ENCODE data around the gene COL27A1. TPM values are rescaled to one million over a fixed set of nuclear protein-coding genes. Genes with fewer than 3 reads are reported as not detected.

COL27A1 gene
- total and polyA plus RNA-seq, 2 donors, result 12.6 to 24.0 TPM

DNA sequence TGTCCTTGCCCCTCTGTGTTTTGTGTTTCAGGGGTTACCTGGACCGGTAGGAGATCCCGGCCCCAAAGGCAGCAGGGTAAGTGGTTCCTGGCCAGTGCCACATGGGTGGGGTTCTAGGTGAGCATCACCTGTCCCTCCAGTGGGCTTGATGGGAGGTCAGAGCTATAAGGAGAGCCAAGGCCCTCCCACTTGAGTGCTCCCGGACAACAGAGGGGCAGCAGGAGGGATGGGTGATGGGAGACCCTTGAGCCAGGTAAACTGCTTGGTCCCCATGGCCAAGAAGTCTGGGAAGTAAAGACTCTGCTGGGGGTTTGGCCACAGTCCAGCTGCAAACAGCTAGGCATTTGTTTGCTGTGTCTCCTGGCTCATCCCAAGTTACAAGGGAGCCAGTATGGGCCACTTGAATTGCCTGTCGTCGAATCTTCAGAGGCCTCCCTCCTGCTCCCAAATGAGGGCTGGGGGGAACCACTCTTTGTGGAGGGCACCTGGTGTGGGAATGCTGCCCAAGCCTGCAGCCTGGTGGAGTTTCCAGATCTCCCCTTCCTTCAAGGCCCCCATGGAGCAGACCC is 51.0 kb downstream of the COL27A1 start:
- Histone ChIP-seq H3K36me3 (ENCODE audit: control insufficient read depth in 2 of 2, insufficient read depth in 2 of 2, low read length in 1 of 2) (no peaks in the 10 kb centered on the region), H3K4me1 (ENCODE audit: control insufficient read depth in 2 of 2, insufficient read depth in 2 of 2, low read length in 2 of 2) (peaks cover 0 to 18% of the 10 kb centered on the region in 2 donors), H3K27ac (ENCODE audit: low read depth in 1 of 2, low read length in 1 of 2) (peak overlapping the region in 1 of 2 donors; percentile 38), H3K9me3 (ENCODE audit: control insufficient read depth in 2 of 2, insufficient read depth in 1 of 2, low read length in 1 of 2) (no peaks in the 10 kb centered on the region), H3K4me3 (ENCODE audit: low read length in 2 of 2) (no peak overlapping the region), H3K27me3 (ENCODE audit: control insufficient read depth in 2 of 2, insufficient read depth in 1 of 2, low read length in 1 of 2) (no peaks in the 10 kb centered on the region)
- no peak for DNase-seq (ENCODE audit: low read depth in 6 of 9, low spot score in 9 of 9)
- 95% methylated on average over 5 of the region's 5 CpGs for WGBS

DNA sequence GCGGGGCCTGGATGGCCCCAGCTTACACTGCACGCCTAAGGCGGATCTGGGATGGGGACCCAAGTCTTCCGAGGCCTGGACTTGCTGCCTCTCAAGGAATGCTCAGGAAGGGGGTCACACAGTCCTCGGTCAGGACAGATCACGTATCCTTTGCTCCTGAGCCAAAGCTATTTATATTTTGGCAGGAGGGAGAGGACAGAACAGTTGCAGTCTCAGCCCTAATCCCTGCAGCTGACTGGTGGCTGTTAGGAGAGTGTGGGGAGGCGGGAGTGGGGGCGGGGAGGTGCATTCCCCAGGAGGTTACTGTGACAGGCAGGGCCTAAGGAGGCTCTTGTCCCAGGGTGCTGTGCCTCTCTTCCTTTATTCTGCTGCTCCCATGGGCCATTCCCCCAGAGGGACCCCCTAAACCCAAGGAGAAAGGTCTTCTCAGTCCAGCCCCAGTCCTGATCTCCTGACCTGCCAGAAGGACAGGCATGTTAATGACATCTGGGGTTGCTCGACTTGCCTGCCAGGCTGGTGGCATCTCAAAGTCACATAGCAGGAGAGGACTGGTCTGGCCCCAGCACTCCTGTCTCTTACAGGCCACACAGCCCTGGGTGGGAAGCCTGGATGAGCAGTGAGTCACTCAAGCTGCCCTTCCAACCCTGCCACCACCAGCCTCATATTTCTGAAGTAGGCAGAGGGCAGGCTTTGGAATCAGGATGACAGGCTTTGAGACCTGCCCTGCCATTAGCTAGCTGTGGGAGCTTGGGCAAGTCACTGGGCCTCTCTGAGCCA is 51.9 kb downstream of the COL27A1 start:
- H3K9me3 ChIP-seq (ENCODE audit: control insufficient read depth in 2 of 2, insufficient read depth in 1 of 2, low read length in 1 of 2), result no peaks in the 10 kb centered on the region
- 88% methylated on average over 9 of the region's 9 CpGs for WGBS
- H3K4me1 ChIP-seq (ENCODE audit: control insufficient read depth in 2 of 2, insufficient read depth in 2 of 2, low read length in 2 of 2), result peaks cover 0 to 18% of the 10 kb centered on the region in 2 donors
- DNase-seq (ENCODE audit: low read depth in 6 of 9, low spot score in 9 of 9), result no peak
- no peaks in the 10 kb centered on the region for H3K27me3 ChIP-seq (ENCODE audit: control insufficient read depth in 2 of 2, insufficient read depth in 1 of 2, low read length in 1 of 2)
- no peaks in the 10 kb centered on the region for H3K36me3 ChIP-seq (ENCODE audit: control insufficient read depth in 2 of 2, insufficient read depth in 2 of 2, low read length in 1 of 2)
- no peak overlapping the region for H3K27ac ChIP-seq (ENCODE audit: low read depth in 1 of 2, low read length in 1 of 2)
- no peak overlapping the region for H3K4me3 ChIP-seq (ENCODE audit: low read length in 2 of 2)

DNA sequence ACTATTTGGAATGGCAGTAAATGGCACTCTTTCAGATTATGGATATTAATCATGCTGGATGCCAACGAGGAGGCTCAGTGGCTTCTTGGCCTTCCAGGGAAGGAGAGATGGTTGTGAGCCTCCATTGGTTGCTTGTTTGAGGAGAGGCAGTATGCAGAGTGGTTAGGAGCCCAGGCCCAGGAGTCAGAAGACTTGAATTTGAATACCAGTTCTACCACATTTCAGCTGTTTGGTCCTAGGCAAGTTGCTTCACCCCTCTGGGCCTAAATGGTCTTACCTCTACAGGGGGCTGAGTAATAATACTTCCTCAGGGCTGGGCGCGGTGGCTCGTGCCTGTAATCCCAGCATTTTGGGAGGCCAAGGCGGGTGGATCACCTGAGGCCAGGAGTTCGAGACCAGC is 52.5 kb downstream of the COL27A1 start:
- Histone ChIP-seq H3K27ac (ENCODE audit: low read depth in 1 of 2, low read length in 1 of 2) (no peak overlapping the region), H3K9me3 (ENCODE audit: control insufficient read depth in 2 of 2, insufficient read depth in 1 of 2, low read length in 1 of 2) (no peaks in the 10 kb centered on the region), H3K4me1 (ENCODE audit: control insufficient read depth in 2 of 2, insufficient read depth in 2 of 2, low read length in 2 of 2) (peaks cover 0 to 18% of the 10 kb centered on the region in 2 donors), H3K4me3 (ENCODE audit: low read length in 2 of 2) (no peak overlapping the region), H3K36me3 (ENCODE audit: control insufficient read depth in 2 of 2, insufficient read depth in 2 of 2, low read length in 1 of 2) (no peaks in the 10 kb centered on the region), H3K27me3 (ENCODE audit: control insufficient read depth in 2 of 2, insufficient read depth in 1 of 2, low read length in 1 of 2) (no peaks in the 10 kb centered on the region)
- 95% methylated on average over 6 of the region's 6 CpGs for WGBS
- no peak for DNase-seq (ENCODE audit: low read depth in 6 of 9, low spot score in 9 of 9)

DNA sequence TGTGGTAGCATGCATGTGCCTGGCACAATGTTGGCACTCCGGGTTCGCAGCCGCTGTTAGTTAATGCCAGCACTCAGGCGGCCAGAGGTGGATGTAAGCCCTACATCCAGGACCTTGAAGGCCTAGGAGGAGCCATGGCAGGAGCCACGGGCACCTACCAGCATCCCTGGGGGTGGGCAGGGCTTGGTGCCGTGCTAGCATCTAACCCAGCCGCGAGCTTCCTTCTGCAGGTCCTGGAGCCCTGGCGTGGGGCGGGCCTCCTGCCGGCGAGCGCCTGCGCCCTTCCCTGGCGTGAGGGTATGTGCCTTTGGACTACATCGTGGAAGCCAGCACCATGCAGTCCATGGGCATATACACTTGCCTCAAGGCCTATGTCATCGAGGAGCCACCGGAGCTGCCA is 53.8 kb downstream of the COL27A1 start:
- no peak for DNase-seq (ENCODE audit: low read depth in 6 of 9, low spot score in 9 of 9)
- Histone ChIP-seq H3K4me1 (ENCODE audit: control insufficient read depth in 2 of 2, insufficient read depth in 2 of 2, low read length in 2 of 2) (peaks cover 0 to 20% of the 10 kb centered on the region in 2 donors), H3K36me3 (ENCODE audit: control insufficient read depth in 2 of 2, insufficient read depth in 2 of 2, low read length in 1 of 2) (no peaks in the 10 kb centered on the region), H3K27ac (ENCODE audit: low read depth in 1 of 2, low read length in 1 of 2) (no peak overlapping the region), H3K4me3 (ENCODE audit: low read length in 2 of 2) (no peak overlapping the region), H3K9me3 (ENCODE audit: control insufficient read depth in 2 of 2, insufficient read depth in 1 of 2, low read length in 1 of 2) (no peaks in the 10 kb centered on the region), H3K27me3 (ENCODE audit: control insufficient read depth in 2 of 2, insufficient read depth in 1 of 2, low read length in 1 of 2) (no peaks in the 10 kb centered on the region)
- 95% methylated on average over 18 of the region's 18 CpGs for WGBS

DNA sequence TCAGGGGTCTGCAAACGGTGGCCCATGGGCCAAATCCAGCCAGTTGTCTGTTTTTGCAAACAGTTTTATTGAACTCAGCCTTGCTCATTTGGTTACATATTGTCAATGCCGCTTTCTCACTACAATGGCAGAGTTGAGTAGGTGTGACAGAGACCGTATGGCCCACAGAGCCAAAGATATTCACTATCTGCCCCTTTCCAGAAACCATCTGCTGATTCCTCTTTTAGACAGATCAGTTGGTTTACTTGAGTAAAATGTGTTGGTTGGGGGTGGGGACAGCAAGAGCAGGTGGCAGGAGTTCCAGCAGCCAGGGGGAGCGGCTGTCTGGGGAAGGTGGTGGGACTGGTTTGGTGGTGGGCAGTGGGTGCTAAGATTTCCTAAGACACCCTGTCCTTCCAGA is 54.8 kb downstream of the COL27A1 start:
- no peaks in the 10 kb centered on the region for H3K36me3 ChIP-seq (ENCODE audit: control insufficient read depth in 2 of 2, insufficient read depth in 2 of 2, low read length in 1 of 2)
- no peak overlapping the region for H3K27ac ChIP-seq (ENCODE audit: low read depth in 1 of 2, low read length in 1 of 2)
- no peak for DNase-seq (ENCODE audit: low read depth in 6 of 9, low spot score in 9 of 9)
- 94% methylated on average over 4 of the region's 4 CpGs for WGBS
- no peak overlapping the region for H3K4me3 ChIP-seq (ENCODE audit: low read length in 2 of 2)
- H3K9me3 ChIP-seq (ENCODE audit: control insufficient read depth in 2 of 2, insufficient read depth in 1 of 2, low read length in 1 of 2), result no peaks in the 10 kb centered on the region
- peaks cover 0 to 20% of the 10 kb centered on the region in 2 donors for H3K4me1 ChIP-seq (ENCODE audit: control insufficient read depth in 2 of 2, insufficient read depth in 2 of 2, low read length in 2 of 2)
- no peaks in the 10 kb centered on the region for H3K27me3 ChIP-seq (ENCODE audit: control insufficient read depth in 2 of 2, insufficient read depth in 1 of 2, low read length in 1 of 2)

DNA sequence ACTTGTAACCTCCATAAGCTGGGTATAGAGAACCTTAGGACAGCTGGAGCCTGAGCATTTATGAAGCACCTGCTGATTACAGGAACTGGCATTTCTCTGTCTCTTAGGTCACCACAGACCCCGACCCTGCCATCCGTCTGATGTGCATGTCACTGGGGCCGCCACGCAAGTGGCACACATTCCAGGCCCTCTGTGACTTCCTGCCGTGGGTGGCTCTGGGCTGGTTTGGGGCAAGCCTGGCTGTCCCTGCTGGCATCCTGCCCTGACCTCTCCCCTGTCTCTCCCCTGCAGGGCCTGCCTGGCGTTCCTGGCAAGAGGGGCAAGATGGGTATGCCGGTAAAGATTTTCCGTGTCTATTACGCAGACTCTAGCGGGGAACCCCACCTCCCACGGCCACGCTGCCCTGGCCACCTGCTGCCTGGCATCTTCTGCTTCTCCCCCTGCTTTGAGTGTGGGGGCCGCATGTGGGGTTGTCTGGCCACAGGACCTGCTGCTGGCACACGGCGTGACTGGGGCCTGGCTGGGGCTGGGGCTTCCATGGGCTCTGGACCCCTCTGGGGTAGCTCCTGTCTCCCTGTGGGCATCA is 55.4 kb downstream of the COL27A1 start:
- Histone ChIP-seq H3K4me1 (ENCODE audit: control insufficient read depth in 2 of 2, insufficient read depth in 2 of 2, low read length in 2 of 2) (peaks cover 0 to 25% of the 10 kb centered on the region in 2 donors), H3K27ac (ENCODE audit: low read depth in 1 of 2, low read length in 1 of 2) (no peak overlapping the region), H3K9me3 (ENCODE audit: control insufficient read depth in 2 of 2, insufficient read depth in 1 of 2, low read length in 1 of 2) (no peaks in the 10 kb centered on the region), H3K36me3 (ENCODE audit: control insufficient read depth in 2 of 2, insufficient read depth in 2 of 2, low read length in 1 of 2) (no peaks in the 10 kb centered on the region), H3K27me3 (ENCODE audit: control insufficient read depth in 2 of 2, insufficient read depth in 1 of 2, low read length in 1 of 2) (no peaks in the 10 kb centered on the region), H3K4me3 (ENCODE audit: low read length in 2 of 2) (no peak overlapping the region)
- 85% methylated on average over 15 of the region's 15 CpGs for WGBS
- DNase-seq (ENCODE audit: low read depth in 6 of 9, low spot score in 9 of 9), result no peak

DNA sequence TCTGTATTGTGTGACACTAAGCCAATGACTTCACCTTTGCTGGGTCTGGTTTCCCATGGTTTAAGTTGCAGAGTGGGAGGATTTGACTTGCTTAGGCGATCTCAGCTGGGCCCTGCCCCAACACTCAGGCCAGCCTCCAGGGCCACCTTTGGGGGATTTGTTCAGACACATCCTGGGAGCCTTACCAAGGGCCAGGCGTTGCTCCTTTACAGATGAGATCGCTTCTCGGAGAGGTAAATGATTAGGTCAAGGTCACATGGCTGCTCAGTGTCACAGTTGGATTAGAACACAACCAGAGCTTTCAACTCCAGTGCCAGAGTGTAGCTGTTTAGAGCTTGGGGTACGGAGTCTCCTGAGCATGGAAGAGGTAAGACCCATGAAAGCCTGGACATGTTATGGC is 57.5 kb downstream of the COL27A1 start:
- H3K36me3 ChIP-seq (ENCODE audit: control insufficient read depth in 2 of 2, insufficient read depth in 2 of 2, low read length in 1 of 2), result no peaks in the 10 kb centered on the region
- WGBS, result 94% methylated on average over 5 of the region's 5 CpGs
- H3K9me3 ChIP-seq (ENCODE audit: control insufficient read depth in 2 of 2, insufficient read depth in 1 of 2, low read length in 1 of 2), result no peaks in the 10 kb centered on the region
- no peak for DNase-seq (ENCODE audit: low read depth in 6 of 9, low spot score in 9 of 9)
- no peaks in the 10 kb centered on the region for H3K27me3 ChIP-seq (ENCODE audit: control insufficient read depth in 2 of 2, insufficient read depth in 1 of 2, low read length in 1 of 2)
- peaks cover 0 to 19% of the 10 kb centered on the region in 2 donors for H3K4me1 ChIP-seq (ENCODE audit: control insufficient read depth in 2 of 2, insufficient read depth in 2 of 2, low read length in 2 of 2)
- H3K27ac ChIP-seq (ENCODE audit: low read depth in 1 of 2, low read length in 1 of 2), result peak overlapping the region; percentile 26 to 53
- no peak overlapping the region for H3K4me3 ChIP-seq (ENCODE audit: low read length in 2 of 2)

DNA sequence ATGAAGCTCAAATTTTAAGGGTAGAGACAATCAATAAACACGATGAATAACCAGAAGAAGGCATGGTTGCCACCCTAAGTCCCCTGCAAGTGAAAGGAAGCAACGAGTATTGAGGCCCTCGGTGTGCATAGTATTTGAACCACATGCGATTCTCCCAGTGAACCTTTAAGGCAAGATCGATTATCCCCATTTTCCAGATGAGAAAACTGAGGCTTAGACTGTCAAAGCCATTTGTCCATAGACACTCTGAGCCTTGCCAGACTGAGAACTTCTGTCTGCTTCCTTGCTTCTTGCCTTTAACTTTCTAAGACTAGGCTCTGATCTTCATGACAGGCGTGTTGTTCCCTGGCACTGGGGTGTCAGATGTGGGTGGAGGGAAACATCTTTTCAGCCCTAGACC is 58.2 kb downstream of the COL27A1 start:
- DNase-seq (ENCODE audit: low read depth in 6 of 9, low spot score in 9 of 9), result no peak
- peak overlapping the region; percentile 48 to 62 for H3K27ac ChIP-seq (ENCODE audit: low read depth in 1 of 2, low read length in 1 of 2)
- no peak overlapping the region for H3K4me3 ChIP-seq (ENCODE audit: low read length in 2 of 2)
- no peaks in the 10 kb centered on the region for H3K36me3 ChIP-seq (ENCODE audit: control insufficient read depth in 2 of 2, insufficient read depth in 2 of 2, low read length in 1 of 2)
- WGBS, result 96% methylated on average over 6 of the region's 6 CpGs
- no peaks in the 10 kb centered on the region for H3K27me3 ChIP-seq (ENCODE audit: control insufficient read depth in 2 of 2, insufficient read depth in 1 of 2, low read length in 1 of 2)
- no peaks in the 10 kb centered on the region for H3K9me3 ChIP-seq (ENCODE audit: control insufficient read depth in 2 of 2, insufficient read depth in 1 of 2, low read length in 1 of 2)
- H3K4me1 ChIP-seq (ENCODE audit: control insufficient read depth in 2 of 2, insufficient read depth in 2 of 2, low read length in 2 of 2), result peaks cover 0 to 19% of the 10 kb centered on the region in 2 donors

DNA sequence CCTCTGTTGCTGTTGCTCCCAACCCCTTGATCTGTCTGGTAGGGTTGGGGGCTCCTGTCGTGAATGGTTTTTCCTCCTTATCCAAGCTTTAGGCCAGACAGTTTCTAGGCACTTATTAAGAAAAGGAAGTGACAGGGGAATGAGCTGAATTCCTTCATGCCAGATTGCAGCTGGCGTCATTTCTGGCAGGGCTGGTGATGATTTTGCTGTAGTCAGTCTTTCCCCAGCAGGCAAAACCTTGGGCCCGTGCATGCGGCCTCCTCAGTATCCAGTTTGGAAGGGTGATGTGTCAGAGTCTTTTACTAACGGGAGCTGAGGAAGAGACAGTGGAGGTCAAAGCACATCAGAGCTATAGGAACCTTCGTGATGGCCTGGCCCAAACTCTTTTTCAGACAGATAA is 58.8 kb downstream of the COL27A1 start:
- Histone ChIP-seq H3K9me3 (ENCODE audit: control insufficient read depth in 2 of 2, insufficient read depth in 1 of 2, low read length in 1 of 2) (no peaks in the 10 kb centered on the region), H3K27me3 (ENCODE audit: control insufficient read depth in 2 of 2, insufficient read depth in 1 of 2, low read length in 1 of 2) (no peaks in the 10 kb centered on the region), H3K27ac (ENCODE audit: low read depth in 1 of 2, low read length in 1 of 2) (peak overlapping the region in 1 of 2 donors; percentile 69), H3K36me3 (ENCODE audit: control insufficient read depth in 2 of 2, insufficient read depth in 2 of 2, low read length in 1 of 2) (no peaks in the 10 kb centered on the region), H3K4me1 (ENCODE audit: control insufficient read depth in 2 of 2, insufficient read depth in 2 of 2, low read length in 2 of 2) (peaks cover 0 to 19% of the 10 kb centered on the region in 2 donors), H3K4me3 (ENCODE audit: low read length in 2 of 2) (no peak overlapping the region)
- WGBS, result 88% methylated on average over 6 of the region's 6 CpGs
- DNase-seq (ENCODE audit: low read depth in 6 of 9, low spot score in 9 of 9), result no peak
